HUES48 (cell line): ENCODE data around the gene PCDH12.

ENCODE experiments used
- H3K27ac ChIP-seq: one replicate; pipeline ENCODE4 v1.7.0; 2013; ENCODE audit warnings: low read depth, low read length, inconsistent platforms
- H3K27me3 ChIP-seq: 2 replicates; pipeline ENCODE4 v1.6.1; 2013; ENCODE audit warnings: mild to moderate bottlenecking, low read length; ENCODE audit not compliant: control insufficient read depth, insufficient read depth
- H3K36me3 ChIP-seq: 2 replicates; pipeline ENCODE4 v1.6.1; 2013; ENCODE audit warnings: low read length; ENCODE audit not compliant: control insufficient read depth, insufficient read depth
- H3K4me1 ChIP-seq: 2 replicates; pipeline ENCODE4 v1.6.1; 2013; ENCODE audit warnings: mild to moderate bottlenecking, low read length; ENCODE audit not compliant: control insufficient read depth, insufficient read depth
- H3K4me3 ChIP-seq: 2 replicates; pipeline ENCODE4 v1.5.1; 2013; ENCODE audit warnings: mild to moderate bottlenecking, low read depth, low read length
- H3K9ac ChIP-seq: 2 replicates; pipeline ENCODE4 v1.6.1; 2013; ENCODE audit warnings: mild to moderate bottlenecking, low read depth, low read length, moderate library complexity
- H3K9me3 ChIP-seq: 2 replicates; pipeline ENCODE4 v1.6.1; 2013; ENCODE audit warnings: low read length; ENCODE audit not compliant: control insufficient read depth, insufficient read depth

Gene PCDH12

GRCh38 chr5:141965071-141965470 is 7.1 kb upstream of the PCDH12 start:
- no peaks in the 10 kb centered on the region for H3K27me3 ChIP-seq
- no peaks in the 10 kb centered on the region for H3K36me3 ChIP-seq
- H3K4me1 ChIP-seq, result peaks cover 14% of the 10 kb centered on the region
- no peaks in the 10 kb centered on the region for H3K9me3 ChIP-seq
- H3K4me3 ChIP-seq, result no peak overlapping the region
- H3K27ac ChIP-seq, result no peak overlapping the region
- no peak overlapping the region for H3K9ac ChIP-seq

GRCh38 chr5:141963701-141964100 is 5.7 kb upstream of the PCDH12 start:
- Histone ChIP-seq H3K36me3 (no peaks in the 10 kb centered on the region), H3K27me3 (no peaks in the 10 kb centered on the region), H3K9ac (no peak overlapping the region), H3K9me3 (no peaks in the 10 kb centered on the region), H3K4me3 (no peak overlapping the region), H3K4me1 (peaks cover 13% of the 10 kb centered on the region), H3K27ac (no peak overlapping the region)

- H3K36me3 ChIP-seq, result no peaks in the 10 kb centered on the region
- no peaks in the 10 kb centered on the region for H3K27me3 ChIP-seq
- H3K4me3 ChIP-seq, result no peak overlapping the region
- no peak overlapping the region for H3K27ac ChIP-seq
- no peaks in the 10 kb centered on the region for H3K9me3 ChIP-seq
- no peak overlapping the region for H3K9ac ChIP-seq
- H3K4me1 ChIP-seq, result peaks cover 15% of the 10 kb centered on the region; the same call in 1 of the 2 replicates
These were observed 3.5 kb upstream of the PCDH12 start for GRCh38 chr5:141961466-141961865.

DNA sequence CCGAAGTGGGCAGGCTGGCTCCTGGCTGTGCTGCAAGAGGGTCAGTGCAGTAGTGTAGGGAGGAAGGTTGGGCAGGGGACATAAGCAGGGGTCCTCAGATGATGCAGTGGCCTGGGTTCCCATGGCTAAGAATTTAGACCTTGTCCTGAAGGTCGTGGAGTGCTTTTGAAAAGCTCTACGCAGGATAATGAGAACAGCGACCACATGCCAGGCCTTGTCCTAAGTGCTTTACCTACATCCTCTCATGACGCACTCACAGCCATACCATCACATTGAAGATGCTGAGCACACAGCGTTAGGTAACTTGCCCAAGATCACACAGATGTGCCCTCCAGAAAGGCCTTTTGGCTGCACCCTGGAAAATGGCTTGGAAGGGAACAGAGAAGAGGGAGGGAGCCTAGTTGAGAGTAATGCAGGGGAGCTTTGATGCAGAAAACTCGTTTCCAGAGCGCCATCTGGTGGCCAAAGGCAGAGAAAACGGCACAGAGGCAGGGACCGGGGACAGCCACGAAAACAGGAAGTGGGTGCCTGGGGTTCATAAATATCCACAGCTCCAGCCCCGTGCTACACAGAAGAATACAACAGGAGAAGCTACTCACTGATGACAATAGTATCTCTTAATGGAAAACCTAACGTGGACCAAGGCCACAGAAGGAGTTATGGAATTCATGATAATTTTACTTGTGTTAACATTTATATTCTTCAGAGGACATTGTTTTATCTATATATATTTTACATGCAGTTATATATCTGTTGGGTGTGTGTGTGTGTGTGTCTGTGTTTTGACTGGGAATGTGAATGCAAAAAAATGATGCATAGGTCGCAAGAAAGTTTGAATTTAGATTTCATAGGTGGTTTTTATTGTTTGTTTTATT is 2.7 kb upstream of the PCDH12 start:
- H3K4me1 ChIP-seq, result peaks cover 15% of the 10 kb centered on the region; the same call in 1 of the 2 replicates
- H3K27me3 ChIP-seq, result no peaks in the 10 kb centered on the region
- H3K9ac ChIP-seq, result no peak overlapping the region
- no peak overlapping the region for H3K27ac ChIP-seq
- H3K4me3 ChIP-seq, result no peak overlapping the region
- H3K9me3 ChIP-seq, result no peaks in the 10 kb centered on the region
- no peaks in the 10 kb centered on the region for H3K36me3 ChIP-seq

GRCh38 chr5:141960018-141960417 is 2.0 kb upstream of the PCDH12 start:
- H3K27me3 ChIP-seq, result no peaks in the 10 kb centered on the region
- no peak overlapping the region for H3K4me3 ChIP-seq
- no peaks in the 10 kb centered on the region for H3K9me3 ChIP-seq
- no peak overlapping the region for H3K27ac ChIP-seq
- H3K36me3 ChIP-seq, result no peaks in the 10 kb centered on the region
- H3K4me1 ChIP-seq, result peaks cover 15% of the 10 kb centered on the region; the same call in 1 of the 2 replicates
- no peak overlapping the region for H3K9ac ChIP-seq

DNA sequence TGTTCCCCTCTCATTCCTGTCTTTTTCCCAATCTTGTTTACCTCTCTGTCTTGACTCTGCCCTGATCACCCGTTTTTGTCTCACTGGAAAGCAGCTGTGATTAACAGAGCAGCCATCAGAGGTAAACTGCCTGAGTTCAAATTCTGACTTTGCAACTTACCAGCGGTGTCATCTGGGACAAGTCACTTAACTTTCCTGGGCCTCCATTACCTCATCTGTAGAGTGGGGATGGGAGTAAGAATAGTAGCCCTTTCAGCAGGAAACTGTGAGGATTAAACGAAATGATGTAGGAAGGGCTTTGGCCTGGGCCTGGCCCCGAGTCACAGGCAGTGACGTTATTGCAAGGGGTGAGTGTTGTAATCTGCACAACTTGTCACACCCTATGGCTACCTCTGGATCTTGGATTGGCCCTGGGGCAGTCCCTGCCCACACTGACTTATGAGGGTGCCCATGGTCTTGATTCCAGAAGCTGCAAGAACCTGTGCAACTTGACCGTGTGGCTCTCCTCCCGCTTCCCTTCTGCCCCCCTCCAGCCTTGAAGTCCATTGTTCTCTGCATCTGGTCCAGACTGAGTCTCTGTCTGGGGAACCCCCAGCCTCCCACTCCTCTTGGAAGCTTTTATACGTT is 657 bp upstream of the PCDH12 start:
- Histone ChIP-seq H3K27me3 (no peaks in the 10 kb centered on the region), H3K4me1 (peaks cover 15% of the 10 kb centered on the region; the same call in 1 of the 2 replicates), H3K4me3 (no peak overlapping the region), H3K27ac (no peak overlapping the region), H3K9me3 (no peaks in the 10 kb centered on the region), H3K36me3 (no peaks in the 10 kb centered on the region), H3K9ac (no peak overlapping the region)

DNA sequence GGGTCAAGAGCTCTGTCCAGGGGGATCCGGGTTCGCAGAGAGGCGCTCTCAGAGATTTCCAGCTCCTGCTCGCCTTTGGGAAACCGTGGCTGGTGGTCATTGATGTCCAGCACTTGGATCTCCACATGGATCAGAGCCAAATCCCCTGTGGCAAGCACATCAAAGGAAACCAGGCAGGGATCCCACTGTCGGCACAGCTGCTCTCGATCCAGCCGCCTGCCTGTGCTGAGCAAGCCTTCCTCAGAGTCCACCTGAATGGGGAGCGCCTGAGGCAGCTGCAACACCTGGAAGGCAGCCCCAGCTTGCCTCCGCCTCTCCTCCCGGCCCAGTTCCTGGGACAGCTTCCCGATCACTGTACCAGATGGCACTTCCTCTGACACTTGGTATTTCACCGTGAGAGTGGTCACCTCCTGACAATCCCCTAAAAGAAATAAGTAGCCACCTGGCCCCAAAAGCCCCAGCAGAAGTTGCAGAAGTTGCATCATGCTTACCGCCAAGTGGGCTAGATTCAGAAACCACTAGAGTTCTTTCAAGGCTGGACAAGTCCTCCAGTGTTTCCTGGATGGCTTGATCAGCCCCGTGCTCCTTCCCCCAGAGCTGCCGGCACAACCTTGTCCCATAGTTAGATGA is 520 bp downstream of the PCDH12 start:
- no peak overlapping the region for H3K4me3 ChIP-seq
- H3K27ac ChIP-seq, result no peak overlapping the region
- no peak overlapping the region for H3K9ac ChIP-seq
- no peaks in the 10 kb centered on the region for H3K36me3 ChIP-seq
- peaks cover 15% of the 10 kb centered on the region; the same call in 1 of the 2 replicates for H3K4me1 ChIP-seq
- H3K27me3 ChIP-seq, result no peaks in the 10 kb centered on the region
- H3K9me3 ChIP-seq, result no peaks in the 10 kb centered on the region

DNA sequence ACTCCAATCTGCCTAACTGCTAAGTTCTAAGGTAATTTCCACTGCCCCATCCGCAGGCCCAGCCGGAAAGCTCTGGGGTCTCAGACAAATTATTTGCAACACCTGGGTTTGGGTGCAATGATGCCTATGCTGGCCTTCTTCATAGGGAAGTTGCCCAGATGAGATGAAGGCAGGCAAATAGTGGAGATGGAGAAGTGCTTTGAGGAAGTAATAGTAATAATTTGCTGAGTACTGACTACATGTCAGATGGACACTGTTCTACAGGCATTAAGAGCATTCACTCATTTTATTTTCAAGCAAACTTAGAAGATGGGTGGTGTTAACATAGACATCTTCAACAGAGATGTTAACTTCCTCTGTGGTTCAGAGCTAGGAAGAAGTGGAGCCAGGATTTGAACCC is 3.8 kb downstream of the PCDH12 start:
- Histone ChIP-seq H3K9me3 (no peaks in the 10 kb centered on the region), H3K4me3 (no peak overlapping the region), H3K9ac (no peak overlapping the region), H3K27ac (no peak overlapping the region), H3K4me1 (peaks cover 11% of the 10 kb centered on the region; the same call in 1 of the 2 replicates), H3K27me3 (no peaks in the 10 kb centered on the region), H3K36me3 (no peaks in the 10 kb centered on the region)

DNA sequence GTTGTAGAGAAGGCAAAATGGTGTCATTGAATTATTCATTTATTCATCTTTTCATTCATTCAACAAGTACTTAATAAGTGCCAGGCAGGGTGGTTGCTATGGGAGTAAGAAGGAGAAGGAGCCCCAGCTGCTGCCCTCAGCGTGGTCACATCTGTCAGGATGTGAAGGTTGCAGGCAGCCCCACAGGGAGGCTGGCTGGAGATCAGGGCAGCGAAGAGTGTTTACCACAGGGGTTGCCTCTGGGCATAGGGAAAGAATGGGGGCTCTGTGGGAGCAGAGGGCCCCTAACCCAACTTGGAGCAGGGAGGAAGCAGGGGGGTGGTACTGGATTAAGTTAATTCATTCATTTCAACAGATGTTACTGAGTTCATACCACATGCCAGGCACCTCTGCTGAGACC is 6.0 kb downstream of the PCDH12 start:
- Histone ChIP-seq H3K27ac (no peak overlapping the region), H3K4me3 (no peak overlapping the region), H3K27me3 (no peaks in the 10 kb centered on the region), H3K4me1 (peaks cover 5% of the 10 kb centered on the region; the same call in 1 of the 2 replicates), H3K9me3 (no peaks in the 10 kb centered on the region), H3K36me3 (no peaks in the 10 kb centered on the region), H3K9ac (no peak overlapping the region)

- Histone ChIP-seq H3K27ac (no peak overlapping the region), H3K9me3 (no peaks in the 10 kb centered on the region), H3K36me3 (no peaks in the 10 kb centered on the region), H3K27me3 (no peaks in the 10 kb centered on the region), H3K9ac (no peak overlapping the region), H3K4me3 (no peak overlapping the region), H3K4me1 (peaks cover 5% of the 10 kb centered on the region; the same call in 1 of the 2 replicates)
These were observed 6.6 kb downstream of the PCDH12 start for GRCh38 chr5:141951332-141951781.
